ENCODE data around the gene CCPG1. TPM values are rescaled to one million over a fixed set of nuclear protein-coding genes. Genes with fewer than 3 reads are reported as not detected.

The CCPG1 gene
- polyA plus RNA-seq, 1 of the 3 experiments (the other 2 are of a cell fraction) = 10.5 TPM

DNA sequence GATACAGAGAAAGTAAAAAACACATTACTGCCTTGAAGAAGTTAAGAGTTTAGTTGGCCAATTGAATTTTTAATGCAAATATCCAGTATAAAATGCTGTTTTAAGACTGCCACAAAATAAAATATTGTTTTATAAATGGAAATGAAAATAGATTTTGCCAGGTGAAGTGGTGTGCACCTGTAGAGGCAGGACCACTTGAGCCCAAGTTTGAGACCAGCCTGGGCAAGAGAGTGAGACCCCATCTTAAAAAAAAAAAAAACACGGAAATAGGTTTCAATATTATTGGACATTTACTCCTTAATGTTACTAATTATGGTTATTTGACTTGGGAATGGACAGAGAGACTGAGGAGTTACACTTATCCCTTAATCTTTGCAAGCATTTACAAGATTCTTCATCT, 87.2 kb downstream of the CCPG1 start:
- H3F3A ChIP-seq (replicated peaks; ENCODE audit: insufficient read depth) = no peaks in the 10 kb centered on the region
- peaks cover 0 to 3% of the 10 kb centered on the region in 2 experiments for H3K36me3 ChIP-seq (replicated peaks in 1 of 2; ENCODE audit: control insufficient read depth in 1 of 2, insufficient read depth in 2 of 2, low read length in 1 of 2)
- POLR2A ChIA-PET = no interaction called here
- TF ChIP-seq SIN3A (IDR thresholded peaks at IDR 0.05; ENCODE audit: borderline replicate concordance, low read depth, low read length) (no peak), NRF1 (IDR thresholded peaks at IDR 0.05; ENCODE audit: low read depth, low read length) (no peak), POLR2AphosphoS5 (IDR thresholded peaks at IDR 0.05; ENCODE audit: low read depth, low read length) (no peak), MXI1 (IDR thresholded peaks at IDR 0.05; ENCODE audit: low read depth, low read length) (no peak), JUND (IDR thresholded peaks at IDR 0.05) (no peak), RAD21 (IDR thresholded peaks at IDR 0.05; ENCODE audit: low read length) (no peak), RCOR1 (IDR thresholded peaks at IDR 0.05; ENCODE audit: low read length) (no peak)
- TF ChIP-seq, protein P1, sequence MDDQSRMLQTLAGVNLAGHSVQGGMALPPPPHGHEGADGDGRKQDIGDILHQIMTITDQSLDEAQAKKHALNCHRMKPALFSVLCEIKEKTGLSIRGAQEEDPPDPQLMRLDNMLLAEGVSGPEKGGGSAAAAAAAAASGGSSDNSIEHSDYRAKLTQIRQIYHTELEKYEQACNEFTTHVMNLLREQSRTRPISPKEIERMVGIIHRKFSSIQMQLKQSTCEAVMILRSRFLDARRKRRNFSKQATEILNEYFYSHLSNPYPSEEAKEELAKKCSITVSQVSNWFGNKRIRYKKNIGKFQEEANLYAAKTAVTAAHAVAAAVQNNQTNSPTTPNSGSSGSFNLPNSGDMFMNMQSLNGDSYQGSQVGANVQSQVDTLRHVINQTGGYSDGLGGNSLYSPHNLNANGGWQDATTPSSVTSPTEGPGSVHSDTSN (IDR thresholded peaks at IDR 0.05) = no peak
- TF ChIP-seq, protein P2, sequence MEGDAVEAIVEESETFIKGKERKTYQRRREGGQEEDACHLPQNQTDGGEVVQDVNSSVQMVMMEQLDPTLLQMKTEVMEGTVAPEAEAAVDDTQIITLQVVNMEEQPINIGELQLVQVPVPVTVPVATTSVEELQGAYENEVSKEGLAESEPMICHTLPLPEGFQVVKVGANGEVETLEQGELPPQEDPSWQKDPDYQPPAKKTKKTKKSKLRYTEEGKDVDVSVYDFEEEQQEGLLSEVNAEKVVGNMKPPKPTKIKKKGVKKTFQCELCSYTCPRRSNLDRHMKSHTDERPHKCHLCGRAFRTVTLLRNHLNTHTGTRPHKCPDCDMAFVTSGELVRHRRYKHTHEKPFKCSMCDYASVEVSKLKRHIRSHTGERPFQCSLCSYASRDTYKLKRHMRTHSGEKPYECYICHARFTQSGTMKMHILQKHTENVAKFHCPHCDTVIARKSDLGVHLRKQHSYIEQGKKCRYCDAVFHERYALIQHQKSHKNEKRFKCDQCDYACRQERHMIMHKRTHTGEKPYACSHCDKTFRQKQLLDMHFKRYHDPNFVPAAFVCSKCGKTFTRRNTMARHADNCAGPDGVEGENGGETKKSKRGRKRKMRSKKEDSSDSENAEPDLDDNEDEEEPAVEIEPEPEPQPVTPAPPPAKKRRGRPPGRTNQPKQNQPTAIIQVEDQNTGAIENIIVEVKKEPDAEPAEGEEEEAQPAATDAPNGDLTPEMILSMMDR (IDR thresholded peaks at IDR 0.05) = no peak
- TF ChIP-seq, protein P3, sequence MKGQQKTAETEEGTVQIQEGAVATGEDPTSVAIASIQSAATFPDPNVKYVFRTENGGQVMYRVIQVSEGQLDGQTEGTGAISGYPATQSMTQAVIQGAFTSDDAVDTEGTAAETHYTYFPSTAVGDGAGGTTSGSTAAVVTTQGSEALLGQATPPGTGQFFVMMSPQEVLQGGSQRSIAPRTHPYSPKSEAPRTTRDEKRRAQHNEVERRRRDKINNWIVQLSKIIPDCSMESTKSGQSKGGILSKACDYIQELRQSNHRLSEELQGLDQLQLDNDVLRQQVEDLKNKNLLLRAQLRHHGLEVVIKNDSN (IDR thresholded peaks at IDR 0.05; ENCODE audit: borderline replicate concordance, low read depth) = no peak
- TF ChIP-seq, protein P4, sequence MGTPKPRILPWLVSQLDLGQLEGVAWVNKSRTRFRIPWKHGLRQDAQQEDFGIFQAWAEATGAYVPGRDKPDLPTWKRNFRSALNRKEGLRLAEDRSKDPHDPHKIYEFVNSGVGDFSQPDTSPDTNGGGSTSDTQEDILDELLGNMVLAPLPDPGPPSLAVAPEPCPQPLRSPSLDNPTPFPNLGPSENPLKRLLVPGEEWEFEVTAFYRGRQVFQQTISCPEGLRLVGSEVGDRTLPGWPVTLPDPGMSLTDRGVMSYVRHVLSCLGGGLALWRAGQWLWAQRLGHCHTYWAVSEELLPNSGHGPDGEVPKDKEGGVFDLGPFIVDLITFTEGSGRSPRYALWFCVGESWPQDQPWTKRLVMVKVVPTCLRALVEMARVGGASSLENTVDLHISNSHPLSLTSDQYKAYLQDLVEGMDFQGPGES (IDR thresholded peaks at IDR 0.05; ENCODE audit: low read depth, low read length) = no peak
- no peaks in the 10 kb centered on the region for H3K27me3 ChIP-seq (ENCODE audit: insufficient read depth)
- no peak overlapping the region for H2AFZ ChIP-seq (ENCODE audit: low read depth)
- no peak overlapping the region for H3K4me2 ChIP-seq
- no peaks in the 10 kb centered on the region for H3K9me3 ChIP-seq
- 100% methylated on average over 1 of the region's 1 CpG for WGBS (ENCODE audit: low lambda C conversion rate)
- no peaks in the 10 kb centered on the region for H4K20me1 ChIP-seq (ENCODE audit: insufficient read depth)
- H3K4me1 ChIP-seq (ENCODE audit: control insufficient read depth in 1 of 2, insufficient read depth in 2 of 2, low read depth in 1 of 2, low read length in 1 of 2) = peaks cover 4 to 6% of the 10 kb centered on the region in 2 experiments; a peak in 3 of 4 replicates
- H3K79me2 ChIP-seq (ENCODE audit: insufficient read depth) = peaks cover 40% of the 10 kb centered on the region
- H3K27ac ChIP-seq (ENCODE audit: low read depth in 2 of 2, low read length in 1 of 2) = no peak overlapping the region
- no peak for DNase-seq
- H3K9ac ChIP-seq = no peak overlapping the region
- H3K4me3 ChIP-seq (ENCODE audit: low read depth in 2 of 2, low read length in 1 of 2) = no peak overlapping the region
- CTCF ChIA-PET = no interaction called here
- no peaks in the 10 kb centered on the region for H3K9me2 ChIP-seq

DNA sequence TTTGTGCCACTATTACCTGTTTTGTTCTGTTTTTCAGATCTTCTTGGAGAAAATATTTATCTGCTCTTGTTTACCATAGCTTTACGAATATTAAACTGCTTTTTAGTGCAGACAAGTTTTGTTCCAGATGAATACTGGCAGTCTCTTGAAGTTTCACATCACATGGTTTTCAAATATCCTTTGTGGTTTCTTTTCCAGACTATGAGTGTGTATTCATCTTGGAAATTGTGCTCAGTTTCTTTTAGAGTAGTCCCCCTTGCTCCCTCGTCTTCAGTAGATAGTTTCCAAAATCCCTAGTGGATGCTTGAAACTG, 88.0 kb downstream of the CCPG1 start:
- DNase-seq = no peak
- Histone ChIP-seq H3K4me2 (peak overlapping the region; percentile 87), H3K9me2 (no peaks in the 10 kb centered on the region), H3F3A (replicated peaks; ENCODE audit: insufficient read depth) (no peaks in the 10 kb centered on the region), H3K9ac (no peak overlapping the region), H3K36me3 (replicated peaks in 1 of 2; ENCODE audit: control insufficient read depth in 1 of 2, insufficient read depth in 2 of 2, low read length in 1 of 2) (peaks cover 0 to 3% of the 10 kb centered on the region in 2 experiments), H3K9me3 (no peaks in the 10 kb centered on the region), H3K79me2 (ENCODE audit: insufficient read depth) (peaks cover 47% of the 10 kb centered on the region), H4K20me1 (ENCODE audit: insufficient read depth) (no peaks in the 10 kb centered on the region), H3K27ac (ENCODE audit: low read depth in 2 of 2, low read length in 1 of 2) (no peak overlapping the region), H3K4me3 (ENCODE audit: low read depth in 2 of 2, low read length in 1 of 2) (peak overlapping the region in 1 of 2 experiments; percentile 99; a peak in 1 of 4 replicates), H3K27me3 (ENCODE audit: insufficient read depth) (no peaks in the 10 kb centered on the region), H2AFZ (ENCODE audit: low read depth) (peak overlapping the region; percentile 93), H3K4me1 (ENCODE audit: control insufficient read depth in 1 of 2, insufficient read depth in 2 of 2, low read depth in 1 of 2, low read length in 1 of 2) (peaks cover 4 to 6% of the 10 kb centered on the region in 2 experiments; a peak in 3 of 4 replicates)
- CTCF ChIA-PET = no interaction called here
- TF ChIP-seq EZH2phosphoT487 (IDR thresholded peaks at IDR 0.05; ENCODE audit: borderline replicate concordance, low read depth) = no peak
- no peak for TF ChIP-seq RCOR1 (IDR thresholded peaks at IDR 0.05; ENCODE audit: low read length)
- 85% methylated on average over 2 of the region's 2 CpGs for WGBS (ENCODE audit: low lambda C conversion rate)
- POLR2A ChIA-PET = no interaction called here
